Esophagus squamous epithelium (tissue), 4 donors: ENCODE results near the gene PLCB3.

Experiments used
- CTCF ChIP-seq, 6 experiments: fragments of 450-650 bp in 4 of 6; fragments of 200-600 bp in 2 of 6; sonication (generic) in 2 of 6; IDR thresholded peaks; one replicate each; pipeline ENCODE4 v1.5.1; 2016 to 2019; ENCODE audit warnings: antibody characterized with exemption in 6 of 6, mild to moderate bottlenecking in 4 of 6, moderate library complexity in 4 of 6
- POLR2A ChIP-seq, 4 donors: fragments of 450-650 bp; IDR thresholded peaks; one replicate each; pipeline ENCODE4 v1.6.1; 2017; ENCODE audit warnings: antibody characterized with exemption in 4 of 4, mild to moderate bottlenecking in 4 of 4, moderate library complexity in 3 of 4

GRCh38 chr11:64211181-64211872 lies 40.0 kb upstream of the PLCB3 start:
- TF ChIP-seq CTCF (IDR thresholded peaks at IDR 0.05) (no peak), POLR2A (IDR thresholded peaks at IDR 0.05) (no peak)
